Transverse colon (tissue), 3 donors: ENCODE results near the gene AGPAT4.

ENCODE experiments used
- CTCF ChIP-seq, 5 experiments: fragments of 200-600 bp in 3 of 5; fragments of 450-650 bp in 2 of 5; sonication (generic) in 3 of 5; IDR thresholded peaks; 1 replicate in 2 of 5; 2 replicates in 3 of 5; pipeline ENCODE4 v1.5.1; 2016 to 2017; ENCODE audit warnings: antibody characterized with exemption in 5 of 5, inconsistent platforms in 3 of 5, mild to moderate bottlenecking in 2 of 5, moderate library complexity in 1 of 5
- EP300 ChIP-seq: sonication (generic); formaldehyde crosslinking; IDR thresholded peaks from one replicate; pipeline ENCODE4 v1.6.1; 2017; ENCODE audit warnings: antibody characterized with exemption, low read depth

- TF ChIP-seq CTCF (IDR thresholded peaks at IDR 0.05) (no peak), EP300 (no peak)
Observed at GRCh38 chr6:161239001-161239400, 34.9 kb downstream of the AGPAT4 start.
